GM12872 (cell line): Measurements from ENCODE around the gene FOXO6.

Experiments
- TF ChIP-seq, protein P1 (sequence below): IDR thresholded peaks from 3 replicates; pipeline ENCODE4 v1.5.1; 2011; ENCODE audit warnings: low read depth, mild to moderate bottlenecking, low read length, moderate library complexity; ENCODE audit not compliant: insufficient read depth

FOXO6 gene

DNA sequence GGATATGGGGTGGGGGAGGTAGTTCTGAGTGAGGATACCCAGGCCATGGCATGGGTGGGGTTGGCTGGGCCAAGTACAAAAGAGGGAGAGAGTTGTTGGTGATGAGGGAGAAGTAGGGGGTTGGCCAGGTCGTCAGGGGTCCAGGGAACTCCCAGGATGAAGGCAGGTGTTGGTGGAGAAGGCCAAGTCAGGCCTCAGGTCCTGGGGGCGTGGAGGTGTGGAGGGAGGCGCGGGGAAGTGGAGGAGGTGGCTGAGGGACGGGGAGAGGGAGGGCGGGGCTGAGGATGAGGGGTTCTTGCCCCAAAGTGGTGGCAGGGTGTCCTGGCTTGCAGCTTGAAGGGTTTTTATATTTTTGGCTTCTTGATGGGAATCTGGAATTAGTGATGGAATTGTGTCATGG, 61.1 kb downstream of the FOXO6 start:
- TF ChIP-seq, protein P1, sequence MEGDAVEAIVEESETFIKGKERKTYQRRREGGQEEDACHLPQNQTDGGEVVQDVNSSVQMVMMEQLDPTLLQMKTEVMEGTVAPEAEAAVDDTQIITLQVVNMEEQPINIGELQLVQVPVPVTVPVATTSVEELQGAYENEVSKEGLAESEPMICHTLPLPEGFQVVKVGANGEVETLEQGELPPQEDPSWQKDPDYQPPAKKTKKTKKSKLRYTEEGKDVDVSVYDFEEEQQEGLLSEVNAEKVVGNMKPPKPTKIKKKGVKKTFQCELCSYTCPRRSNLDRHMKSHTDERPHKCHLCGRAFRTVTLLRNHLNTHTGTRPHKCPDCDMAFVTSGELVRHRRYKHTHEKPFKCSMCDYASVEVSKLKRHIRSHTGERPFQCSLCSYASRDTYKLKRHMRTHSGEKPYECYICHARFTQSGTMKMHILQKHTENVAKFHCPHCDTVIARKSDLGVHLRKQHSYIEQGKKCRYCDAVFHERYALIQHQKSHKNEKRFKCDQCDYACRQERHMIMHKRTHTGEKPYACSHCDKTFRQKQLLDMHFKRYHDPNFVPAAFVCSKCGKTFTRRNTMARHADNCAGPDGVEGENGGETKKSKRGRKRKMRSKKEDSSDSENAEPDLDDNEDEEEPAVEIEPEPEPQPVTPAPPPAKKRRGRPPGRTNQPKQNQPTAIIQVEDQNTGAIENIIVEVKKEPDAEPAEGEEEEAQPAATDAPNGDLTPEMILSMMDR = no peak

DNA sequence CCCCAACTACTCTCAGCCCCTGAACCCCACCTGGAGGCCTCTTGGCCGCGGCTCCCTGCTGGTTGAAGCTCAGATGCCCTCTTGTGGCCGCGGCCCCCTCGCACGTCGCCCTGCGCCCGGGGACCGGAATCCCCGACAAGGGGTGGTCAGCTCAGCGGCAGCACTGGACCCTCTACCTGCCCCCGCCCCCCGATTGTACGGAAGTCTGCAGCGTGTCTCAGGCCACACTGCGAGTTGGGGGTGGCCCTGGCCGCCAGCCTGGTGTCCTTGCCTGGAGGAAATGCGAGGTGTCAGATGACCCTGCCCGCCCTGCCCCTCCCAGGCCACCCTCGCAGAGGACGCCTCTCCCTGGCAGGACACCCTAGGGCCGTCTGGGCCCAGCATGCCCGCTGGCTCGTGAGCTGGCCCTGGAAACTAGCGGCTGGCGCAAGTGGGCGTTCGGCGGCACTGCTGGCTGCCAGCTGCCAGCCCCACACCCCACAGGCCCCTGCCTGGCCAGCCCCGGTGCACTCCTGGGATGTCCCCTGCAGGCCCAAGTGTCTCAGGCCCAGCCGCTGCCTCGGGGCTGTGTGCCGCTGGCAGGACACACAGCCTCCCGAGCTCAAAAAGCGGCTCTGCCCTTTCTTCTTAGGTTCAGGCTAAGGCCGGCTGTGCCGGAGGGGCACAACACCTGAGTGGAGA, 62.4 kb downstream of the FOXO6 start:
- TF ChIP-seq, protein P1 = peak; percentile 43

DNA sequence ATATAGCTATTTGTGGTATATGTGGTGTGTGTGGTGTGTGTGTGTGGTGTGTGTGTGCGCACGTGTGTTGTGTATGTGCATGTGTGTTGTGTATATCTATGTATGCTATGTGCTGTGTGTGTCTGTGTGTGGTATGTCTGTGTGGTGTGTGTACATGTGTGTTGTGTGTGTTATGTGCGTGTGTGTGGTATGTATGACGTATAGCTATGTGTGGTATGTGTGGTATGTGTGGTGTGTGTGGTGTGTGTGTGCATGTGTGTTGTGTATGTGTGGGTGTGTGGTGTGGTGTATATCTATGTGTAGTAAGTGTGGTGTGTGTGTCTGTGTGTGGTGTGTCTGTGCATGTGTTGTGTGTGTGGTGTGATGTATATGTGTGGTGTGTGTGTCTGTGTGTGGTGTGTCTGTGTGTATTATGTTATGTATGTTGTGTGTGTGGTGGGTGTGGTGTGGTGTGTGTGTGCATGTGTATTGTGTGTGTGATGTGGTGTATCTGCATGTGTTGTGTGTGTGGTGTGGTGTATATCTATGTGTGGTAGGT, 63.4 kb downstream of the FOXO6 start:
- TF ChIP-seq, protein P1 = no peak

DNA sequence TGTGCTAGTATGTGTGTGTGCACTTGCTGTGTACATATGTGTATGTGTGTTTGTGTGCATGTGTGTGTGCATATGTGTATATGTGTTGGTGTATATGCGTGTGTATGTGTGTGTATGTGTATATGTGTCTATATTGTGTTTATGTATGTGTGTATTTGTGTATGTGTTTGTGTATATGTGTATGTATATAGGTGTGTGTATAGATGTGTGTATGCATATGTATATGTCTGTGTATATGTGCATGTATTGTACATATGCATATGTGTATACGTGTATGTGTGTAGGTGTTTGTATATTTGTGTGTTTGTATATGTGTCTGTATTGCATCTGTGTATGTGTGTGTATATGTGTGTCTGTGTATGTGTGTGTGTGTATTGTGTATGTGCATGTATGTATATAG, 64.1 kb downstream of the FOXO6 start:
- TF ChIP-seq, protein P1 = no peak

DNA sequence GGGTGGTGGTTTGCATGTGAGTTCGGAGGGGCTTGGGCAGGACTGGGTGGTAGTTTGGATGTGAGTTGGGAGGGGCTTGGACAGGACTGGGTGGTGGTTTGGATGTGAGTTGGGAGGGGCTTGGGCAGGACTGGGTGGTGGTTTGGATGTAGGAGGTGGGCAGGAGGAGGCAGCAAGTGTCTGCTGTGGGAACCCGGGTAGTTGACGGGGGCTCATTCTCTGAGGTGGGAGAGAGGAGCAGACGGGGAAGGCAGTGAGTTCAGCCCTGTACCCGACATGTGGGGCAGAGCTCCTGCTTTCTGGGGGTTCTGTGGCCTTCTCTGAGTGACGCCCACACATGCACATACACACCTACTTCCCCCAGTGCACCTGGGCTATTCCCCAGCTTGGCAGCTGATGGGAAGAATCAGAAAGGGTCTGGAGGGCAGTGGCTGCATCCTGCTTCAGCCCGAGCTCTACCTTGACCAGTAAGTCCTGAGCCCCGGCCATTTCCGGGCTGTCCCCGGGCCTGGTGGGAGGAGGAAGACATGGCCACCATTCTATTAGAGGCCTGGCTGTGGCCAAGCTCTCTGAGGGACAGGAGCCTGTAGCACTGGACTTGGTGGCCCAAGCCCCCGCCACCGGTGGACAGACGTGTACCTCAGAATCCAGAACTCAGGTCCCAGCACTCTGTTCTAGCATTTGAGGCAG, 65.1 kb downstream of the FOXO6 start:
- TF ChIP-seq, protein P1 = no peak

DNA sequence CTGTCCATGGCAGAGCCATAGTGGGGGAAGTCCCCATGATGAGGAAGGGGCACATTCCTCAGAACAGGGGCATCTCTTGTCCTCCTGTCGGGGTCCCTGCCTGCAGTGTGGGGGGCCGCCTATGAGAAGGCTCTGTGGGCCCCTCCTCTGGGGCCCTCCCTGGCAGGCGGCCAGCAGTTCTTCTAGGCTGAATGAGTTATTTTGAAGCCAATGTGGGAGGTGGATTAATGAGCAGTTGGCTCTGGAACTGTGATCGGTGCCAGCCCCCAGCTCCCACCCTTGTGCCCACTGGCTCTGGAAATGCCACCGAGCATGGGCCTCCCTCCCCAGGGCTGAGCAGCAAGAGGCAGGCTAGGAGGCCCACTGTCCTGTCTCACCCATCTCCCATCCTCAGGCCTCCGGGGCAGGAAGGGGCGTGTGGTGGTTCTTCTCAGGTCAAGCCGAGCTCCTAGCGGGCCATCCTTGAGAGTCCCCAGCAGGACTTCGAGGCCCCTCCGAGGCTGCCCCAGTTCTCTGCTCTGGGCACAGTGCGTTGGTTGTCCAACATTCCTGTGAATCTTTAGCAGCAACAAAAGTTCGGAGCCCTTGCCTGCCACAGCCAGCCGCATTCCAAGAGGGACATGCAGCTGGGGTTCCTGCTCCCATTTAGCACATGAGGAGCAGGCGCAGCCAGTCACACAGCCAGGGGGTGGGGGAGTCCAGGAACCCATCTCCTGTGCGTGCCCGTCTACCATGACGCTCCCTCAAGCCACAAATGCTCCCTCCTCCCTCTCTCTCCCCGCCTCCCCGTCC, 66.1 kb downstream of the FOXO6 start:
- TF ChIP-seq, protein P1 = no peak

DNA sequence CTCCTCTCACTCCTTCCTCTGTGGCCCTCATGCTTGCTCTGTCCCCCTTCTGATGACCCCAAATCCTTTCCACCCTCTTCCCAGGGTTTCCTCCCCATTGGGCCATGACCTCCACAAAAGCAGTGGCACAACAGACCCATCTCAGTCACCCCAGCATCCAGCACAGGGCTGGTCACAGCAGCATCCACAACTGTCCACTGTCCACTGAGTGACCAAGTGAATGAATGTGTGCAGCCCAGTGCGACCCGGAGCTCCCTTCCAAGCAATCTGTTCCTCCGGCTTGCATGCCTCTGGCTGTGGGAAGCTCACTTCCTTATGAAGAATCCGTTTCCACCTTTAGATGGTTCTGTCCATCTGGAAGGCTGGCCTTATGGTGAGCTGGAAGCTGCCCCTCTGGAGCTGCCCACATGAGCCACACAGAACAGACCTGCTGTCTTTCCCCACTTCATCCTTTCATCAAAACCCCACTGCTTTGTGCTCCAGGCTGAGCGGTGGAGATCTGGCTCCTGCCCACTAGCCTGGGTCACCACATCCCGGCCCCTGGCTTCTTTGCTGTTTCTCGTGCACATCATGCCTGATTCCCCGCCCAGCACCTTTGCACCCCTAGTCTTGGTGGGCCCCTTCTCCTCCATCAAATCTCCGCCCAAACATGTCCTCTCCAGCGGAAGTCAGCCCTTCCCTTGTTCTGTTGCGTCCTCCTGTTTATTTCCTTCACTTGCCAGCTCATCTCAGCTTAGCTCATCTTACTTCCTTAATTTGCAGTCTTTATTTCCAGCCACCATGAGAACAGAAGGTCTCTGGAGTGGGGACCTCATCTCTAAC, 66.9 kb downstream of the FOXO6 start:
- TF ChIP-seq, protein P1 = no peak
